Activated T-cell treated with anti-CD3 and anti-CD28 coated beads, Interleukin-2, amount 50 U/mL, for 24 hours (primary cell): ENCODE measurements around the gene OXNAD1.

ENCODE experiments used
- DNase-seq: peaks from one replicate; pipeline ENCODE4 v3.0.0-alpha.2; 2020
- H3K27ac Mint-ChIP-seq: 2 replicates; pipeline ENCODE4 v1.8.0; 2020; ENCODE audit warnings: mild to moderate bottlenecking, mixed read lengths
- H3K27me3 Mint-ChIP-seq: 2 replicates; pipeline ENCODE4 v1.8.0; 2020; ENCODE audit warnings: mixed read lengths
- H3K36me3 Mint-ChIP-seq: 2 replicates; pipeline ENCODE4 v1.8.0; 2020; ENCODE audit warnings: low read depth, mixed read lengths
- H3K4me1 Mint-ChIP-seq: 2 replicates; pipeline ENCODE4 v1.8.0; 2020; ENCODE audit warnings: low read depth, mixed read lengths
- H3K4me3 Mint-ChIP-seq: 2 replicates; pipeline ENCODE4 v1.8.0; 2020; ENCODE audit warnings: mild to moderate bottlenecking, moderate library complexity, mixed read lengths
- H3K9me3 Mint-ChIP-seq: 2 replicates; pipeline ENCODE4 v1.8.0; 2020; ENCODE audit warnings: mixed read lengths

The OXNAD1 gene

DNA sequence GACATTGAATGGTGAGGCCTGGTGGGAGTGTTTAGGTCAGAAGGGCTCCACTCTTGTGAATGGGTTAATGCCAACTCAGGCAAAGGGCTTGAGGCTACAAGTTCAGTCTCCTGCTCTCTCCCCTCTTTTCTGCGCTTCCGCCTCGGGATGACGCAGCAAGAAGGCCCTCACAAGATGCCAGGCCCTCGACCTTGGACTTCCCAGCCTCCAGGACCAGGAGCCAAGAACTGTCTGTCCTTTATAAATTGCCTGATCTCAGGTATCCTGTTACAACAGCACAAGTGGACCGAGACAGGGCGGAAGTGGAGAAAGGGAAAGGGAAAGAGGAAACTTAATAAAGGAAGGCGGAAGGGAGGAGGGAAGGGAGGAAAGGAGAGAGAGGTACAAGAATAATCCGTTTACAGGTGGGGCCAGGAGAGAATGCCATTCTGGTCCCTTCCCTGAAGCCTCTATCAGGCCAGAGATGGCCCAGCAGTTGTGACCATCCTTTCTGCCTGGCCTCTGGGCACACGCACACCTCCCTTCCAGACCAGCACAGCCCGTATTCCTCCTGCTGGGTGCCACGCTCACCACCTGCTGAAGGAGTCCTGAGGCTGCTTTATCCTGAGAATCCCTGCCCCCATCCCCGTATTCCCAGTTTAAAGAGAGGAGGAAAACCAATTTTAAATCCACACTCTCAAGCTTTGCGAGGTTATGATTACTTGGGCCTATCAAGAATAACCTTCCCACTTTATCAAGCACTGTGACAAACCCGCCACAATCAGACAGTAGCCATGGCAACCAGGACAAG, 64.2 kb downstream of the OXNAD1 start:
- Mint-ChIP-seq H3K4me1 (peaks cover 29% of the 10 kb centered on the region), H3K36me3 (peaks cover 97% of the 10 kb centered on the region), H3K27ac (peak overlapping the region; percentile 86), H3K4me3 (no peak overlapping the region), H3K27me3 (no peaks in the 10 kb centered on the region), H3K9me3 (peaks cover 15% of the 10 kb centered on the region)
- DNase-seq = no peak

DNA sequence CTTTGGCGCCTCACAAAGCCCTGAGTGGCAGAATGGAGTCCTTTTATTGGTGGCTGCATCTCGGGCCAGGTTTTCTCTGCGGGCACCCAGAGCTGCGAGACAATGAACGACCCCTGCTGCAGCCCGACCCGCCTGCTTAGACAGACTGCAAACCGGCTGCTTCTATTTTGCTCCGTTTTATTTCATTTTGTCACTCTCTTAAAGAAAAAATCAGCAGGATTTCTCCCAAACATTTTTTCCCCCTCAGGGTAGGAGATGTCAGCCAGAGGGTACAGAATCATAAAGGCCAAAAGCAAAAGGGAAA, 64.8 kb downstream of the OXNAD1 start:
- Mint-ChIP-seq H3K4me1 (peaks cover 33% of the 10 kb centered on the region), H3K9me3 (peaks cover 15% of the 10 kb centered on the region), H3K4me3 (no peak overlapping the region), H3K27me3 (no peaks in the 10 kb centered on the region), H3K36me3 (peaks cover 98% of the 10 kb centered on the region), H3K27ac (peak overlapping the region; percentile 86)
- no peak for DNase-seq

DNA sequence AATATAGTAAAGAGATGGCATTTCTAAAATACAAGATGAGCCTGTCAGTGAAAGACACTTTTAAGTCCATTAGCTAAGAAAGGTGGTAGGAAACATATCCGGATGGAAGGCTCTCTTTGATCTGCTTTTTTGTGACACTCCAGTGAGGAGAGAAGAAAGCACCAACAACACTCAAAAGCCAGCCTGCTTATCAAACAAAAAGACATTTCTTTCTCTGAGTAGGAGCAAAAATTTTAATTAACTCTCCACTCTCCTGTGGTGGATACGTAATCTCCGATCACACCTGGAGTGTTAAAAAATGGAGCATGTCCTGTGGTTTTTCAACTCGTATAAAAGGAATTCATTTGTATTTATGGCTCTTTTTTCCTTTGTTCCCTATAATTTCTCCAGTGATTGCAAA, 65.3 kb downstream of the OXNAD1 start:
- peaks cover 35% of the 10 kb centered on the region for H3K4me1 Mint-ChIP-seq
- DNase-seq = no peak
- H3K27ac Mint-ChIP-seq = no peak overlapping the region
- peaks cover 15% of the 10 kb centered on the region for H3K9me3 Mint-ChIP-seq
- no peaks in the 10 kb centered on the region for H3K27me3 Mint-ChIP-seq
- H3K36me3 Mint-ChIP-seq = peaks cover 98% of the 10 kb centered on the region
- H3K4me3 Mint-ChIP-seq = no peak overlapping the region

DNA sequence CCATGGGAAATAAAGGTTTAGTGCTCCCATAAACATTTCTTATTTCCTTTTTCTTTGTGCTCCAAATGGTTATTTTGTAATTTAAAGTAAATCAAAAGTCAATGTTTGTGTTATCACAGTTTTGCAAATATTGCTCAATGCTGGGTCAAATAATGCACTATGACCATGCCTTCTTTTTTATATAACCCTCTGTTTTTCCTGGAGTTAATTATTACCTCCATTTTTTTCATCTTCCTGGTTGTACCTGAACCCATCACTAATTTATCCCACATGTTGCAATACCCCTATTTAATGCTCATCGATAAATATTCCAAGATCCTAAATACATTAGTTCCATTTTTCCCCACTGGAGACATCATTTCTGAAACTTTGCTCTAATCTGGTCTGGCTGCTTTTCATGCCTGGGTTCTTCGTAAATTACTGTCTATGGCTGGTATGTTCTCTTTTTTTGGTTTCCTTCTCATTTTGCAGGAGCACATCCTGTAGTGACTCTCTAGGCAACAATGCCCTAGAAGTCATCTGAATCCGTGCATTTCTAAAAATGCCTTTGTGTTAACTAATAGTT, 66.4 kb downstream of the OXNAD1 start:
- H3K36me3 Mint-ChIP-seq = peaks cover 98% of the 10 kb centered on the region
- peaks cover 15% of the 10 kb centered on the region for H3K9me3 Mint-ChIP-seq
- peaks cover 37% of the 10 kb centered on the region for H3K4me1 Mint-ChIP-seq
- no peak overlapping the region for H3K4me3 Mint-ChIP-seq
- no peaks in the 10 kb centered on the region for H3K27me3 Mint-ChIP-seq
- peak overlapping the region; percentile 2 for H3K27ac Mint-ChIP-seq
- no peak for DNase-seq

DNA sequence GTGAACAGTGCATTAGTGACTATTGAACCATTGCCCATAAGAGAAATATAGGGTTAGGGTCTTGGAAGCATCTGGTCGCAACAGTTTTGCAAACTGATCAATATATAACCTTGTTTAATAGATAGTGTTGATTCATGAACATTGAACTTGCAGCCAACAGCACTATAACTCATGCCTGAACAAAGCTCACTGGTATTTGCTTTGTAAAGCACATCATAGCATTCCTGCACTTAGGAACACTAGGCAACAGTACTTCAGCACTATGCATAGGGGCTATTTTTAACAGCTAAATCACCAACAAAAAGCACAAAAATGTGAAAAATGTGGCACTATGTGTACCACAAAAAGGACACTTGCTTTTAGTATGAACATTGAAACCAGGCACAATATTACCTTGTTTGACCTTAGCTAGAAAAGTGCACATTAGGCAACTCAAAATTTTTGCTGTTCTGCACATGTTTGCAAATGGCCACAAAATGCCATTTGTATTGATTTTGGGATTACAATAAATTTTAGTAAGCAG, 68.0 kb downstream of the OXNAD1 start:
- H3K4me3 Mint-ChIP-seq = no peak overlapping the region
- peaks cover 94% of the 10 kb centered on the region for H3K36me3 Mint-ChIP-seq
- no peak overlapping the region for H3K27ac Mint-ChIP-seq
- H3K4me1 Mint-ChIP-seq = peaks cover 37% of the 10 kb centered on the region
- H3K27me3 Mint-ChIP-seq = no peaks in the 10 kb centered on the region
- peaks cover 15% of the 10 kb centered on the region for H3K9me3 Mint-ChIP-seq
- no peak for DNase-seq

DNA sequence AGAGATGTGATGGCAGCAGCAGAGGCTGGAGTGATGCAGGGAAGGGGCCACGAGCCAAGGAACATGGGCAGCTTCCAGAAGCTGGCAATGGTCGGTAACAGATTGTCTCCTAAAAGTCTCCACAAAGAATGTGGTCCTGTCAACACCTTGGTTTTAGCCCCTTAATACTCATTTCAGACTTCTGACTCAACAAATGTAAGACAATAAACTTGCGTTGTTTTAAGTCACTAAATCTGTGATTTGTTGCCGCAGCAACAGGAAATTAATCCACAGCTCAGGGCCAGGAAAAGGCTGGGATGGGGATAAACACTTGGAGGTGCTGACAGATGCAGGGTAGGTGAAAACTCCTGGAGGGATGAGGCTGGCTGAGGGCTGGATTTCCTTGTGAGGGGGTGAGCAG, 69.9 kb downstream of the OXNAD1 start:
- peaks cover 88% of the 10 kb centered on the region for H3K36me3 Mint-ChIP-seq
- H3K27me3 Mint-ChIP-seq = no peaks in the 10 kb centered on the region
- no peak overlapping the region for H3K4me3 Mint-ChIP-seq
- peaks cover 57% of the 10 kb centered on the region for H3K4me1 Mint-ChIP-seq
- no peak for DNase-seq
- peak overlapping the region; percentile 79 for H3K27ac Mint-ChIP-seq
- H3K9me3 Mint-ChIP-seq = peaks cover 15% of the 10 kb centered on the region

DNA sequence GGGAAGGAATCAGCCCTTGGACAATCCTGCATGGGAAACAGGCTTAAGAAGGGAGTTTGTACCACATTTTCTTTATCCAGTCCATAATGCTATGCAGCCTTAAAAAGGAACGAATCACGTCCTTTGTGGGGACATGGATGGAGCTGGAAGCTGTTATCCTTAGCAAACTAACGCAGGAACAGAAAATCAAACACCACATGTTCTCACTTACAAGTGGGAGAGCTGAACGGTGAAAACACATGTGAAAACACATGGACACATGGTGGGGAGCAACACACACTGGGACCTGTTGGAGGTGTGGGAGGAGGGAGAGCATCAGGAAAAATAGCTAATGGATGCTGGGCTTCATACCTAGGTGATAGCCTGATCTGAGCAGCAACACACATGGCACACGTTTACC, 70.3 kb downstream of the OXNAD1 start:
- Mint-ChIP-seq H3K4me3 (no peak overlapping the region), H3K4me1 (peaks cover 61% of the 10 kb centered on the region), H3K9me3 (peaks cover 15% of the 10 kb centered on the region), H3K27me3 (no peaks in the 10 kb centered on the region), H3K27ac (peak overlapping the region; percentile 79), H3K36me3 (peaks cover 88% of the 10 kb centered on the region)
- no peak for DNase-seq

DNA sequence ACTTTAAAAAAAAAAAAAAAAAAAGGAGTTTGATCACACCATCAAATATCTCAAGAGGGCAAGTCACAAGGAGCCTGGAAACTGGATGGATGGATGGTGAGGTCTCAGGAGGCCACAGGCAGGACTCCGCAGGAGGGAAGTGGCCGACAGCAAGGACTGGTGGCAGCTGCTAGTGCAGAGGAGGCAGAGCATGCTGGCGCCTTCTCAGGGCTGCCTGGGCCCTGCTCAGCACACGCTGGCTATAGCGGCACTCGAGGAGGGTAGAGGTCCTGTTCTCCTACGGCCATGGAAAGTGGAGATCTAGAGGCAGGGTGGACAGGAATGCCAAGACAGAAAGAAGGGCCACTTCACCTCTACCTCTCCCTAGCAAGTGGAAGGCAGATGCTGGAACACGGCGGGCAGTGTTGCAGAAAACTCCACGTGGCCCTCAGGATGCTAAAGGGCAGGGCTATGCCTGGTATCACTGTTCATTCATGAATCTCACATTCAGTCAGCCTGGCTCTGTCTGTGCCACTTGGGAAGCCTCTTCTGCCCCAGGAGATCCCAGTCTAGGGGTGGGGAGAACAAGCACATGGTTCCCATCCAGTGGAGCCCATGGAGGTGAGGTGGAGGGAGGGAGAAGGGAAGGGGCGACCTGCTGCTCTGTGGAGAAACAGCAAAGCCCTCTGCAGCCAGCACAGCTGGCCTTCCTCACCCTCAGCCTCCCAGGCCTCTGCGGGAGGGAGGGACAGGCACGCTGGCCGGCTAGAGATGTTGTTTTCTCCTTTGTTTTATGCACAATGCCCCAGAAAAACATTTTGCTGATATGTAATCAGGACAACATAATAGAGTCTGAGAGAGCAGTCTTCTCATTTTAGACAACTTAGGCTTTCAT, 71.0 kb downstream of the OXNAD1 start:
- H3K4me3 Mint-ChIP-seq = no peak overlapping the region
- H3K27me3 Mint-ChIP-seq = no peaks in the 10 kb centered on the region
- no peak for DNase-seq
- H3K36me3 Mint-ChIP-seq = peaks cover 88% of the 10 kb centered on the region
- peaks cover 15% of the 10 kb centered on the region for H3K9me3 Mint-ChIP-seq
- H3K27ac Mint-ChIP-seq = peak overlapping the region; percentile 79
- H3K4me1 Mint-ChIP-seq = peaks cover 65% of the 10 kb centered on the region

DNA sequence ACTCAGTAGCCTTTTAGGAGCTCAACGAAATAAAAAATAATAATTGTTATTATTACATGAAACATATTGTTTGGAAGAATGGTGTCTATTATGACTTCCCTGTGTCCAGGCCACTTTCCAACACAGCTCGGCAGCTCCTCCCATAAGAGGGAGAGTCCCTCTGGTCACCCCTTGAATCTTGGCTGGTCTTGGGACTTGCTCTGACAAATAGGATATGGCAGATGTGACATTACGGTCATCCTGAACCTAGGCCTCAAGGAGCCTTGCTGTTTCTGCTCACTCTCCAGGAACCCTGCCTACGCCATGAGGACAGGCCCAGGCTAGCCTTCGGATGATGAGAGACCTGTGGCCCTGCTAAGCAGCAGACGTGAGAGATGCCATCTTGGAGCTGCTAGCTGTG, 71.8 kb downstream of the OXNAD1 start:
- H3K27ac Mint-ChIP-seq = peak overlapping the region; percentile 46
- no peak overlapping the region for H3K4me3 Mint-ChIP-seq
- no peak for DNase-seq
- H3K4me1 Mint-ChIP-seq = peaks cover 68% of the 10 kb centered on the region
- H3K27me3 Mint-ChIP-seq = no peaks in the 10 kb centered on the region
- peaks cover 9% of the 10 kb centered on the region for H3K9me3 Mint-ChIP-seq
- H3K36me3 Mint-ChIP-seq = peaks cover 83% of the 10 kb centered on the region

DNA sequence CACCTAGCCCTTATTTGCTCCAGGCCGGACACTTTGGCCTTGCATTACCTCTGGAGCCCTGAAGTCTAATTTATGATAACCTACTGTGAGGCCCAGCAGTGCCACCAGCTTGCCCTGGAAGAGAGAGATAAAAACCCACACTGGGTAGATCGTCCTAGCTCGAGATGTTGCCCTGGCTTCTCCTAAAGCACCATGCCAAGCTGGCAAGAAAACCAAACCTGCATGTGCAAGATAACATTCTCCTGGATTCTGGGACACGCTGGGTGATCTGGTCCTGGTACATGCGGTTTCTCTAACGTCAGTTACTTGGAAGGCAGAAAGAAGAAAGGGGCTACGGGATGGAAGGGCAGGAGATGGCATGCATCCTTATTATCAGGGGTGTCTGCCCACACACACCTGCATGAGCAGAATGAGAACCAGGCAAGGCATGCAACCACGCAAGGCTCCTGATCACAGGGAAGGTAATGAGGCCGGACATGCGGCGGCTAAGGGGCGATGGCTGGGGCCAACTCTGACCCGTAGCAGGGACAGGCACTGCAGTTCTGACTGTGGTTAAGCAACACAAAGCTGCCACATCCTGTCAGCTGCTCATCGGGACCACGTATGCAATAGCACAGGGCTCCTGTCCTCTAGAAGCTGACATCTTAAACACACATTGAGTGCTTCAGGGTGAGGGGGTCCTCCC, 73.0 kb downstream of the OXNAD1 start:
- H3K27me3 Mint-ChIP-seq = no peaks in the 10 kb centered on the region
- peaks cover 79% of the 10 kb centered on the region for H3K36me3 Mint-ChIP-seq
- peak overlapping the region; percentile 88 for H3K27ac Mint-ChIP-seq
- DNase-seq = peak; percentile 50
- H3K4me1 Mint-ChIP-seq = peaks cover 71% of the 10 kb centered on the region
- H3K9me3 Mint-ChIP-seq = no peaks in the 10 kb centered on the region
- peak overlapping the region; percentile 23 for H3K4me3 Mint-ChIP-seq

DNA sequence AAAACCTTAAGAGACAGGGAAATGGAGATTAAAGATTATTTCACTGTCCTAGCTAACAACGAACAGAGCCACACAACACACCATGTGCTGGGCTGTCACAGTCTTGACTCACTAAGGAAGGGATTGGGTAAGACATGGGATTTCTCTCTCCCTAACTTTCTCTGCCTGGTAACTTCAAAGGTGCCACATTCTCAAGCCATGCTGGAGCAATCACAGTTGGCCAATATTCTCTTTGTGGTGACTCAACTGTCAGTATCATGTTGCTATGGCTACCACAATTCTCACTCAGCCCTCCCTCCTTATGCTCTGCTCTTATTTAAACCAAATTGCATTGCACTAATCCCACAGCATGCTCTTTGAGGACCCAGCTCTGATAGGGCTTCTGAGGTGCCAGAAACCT, 74.0 kb downstream of the OXNAD1 start:
- H3K4me1 Mint-ChIP-seq = peaks cover 77% of the 10 kb centered on the region
- no peak for DNase-seq
- H3K9me3 Mint-ChIP-seq = no peaks in the 10 kb centered on the region
- peaks cover 80% of the 10 kb centered on the region for H3K36me3 Mint-ChIP-seq
- H3K27ac Mint-ChIP-seq = peak overlapping the region; percentile 88
- H3K4me3 Mint-ChIP-seq = no peak overlapping the region
- no peaks in the 10 kb centered on the region for H3K27me3 Mint-ChIP-seq

DNA sequence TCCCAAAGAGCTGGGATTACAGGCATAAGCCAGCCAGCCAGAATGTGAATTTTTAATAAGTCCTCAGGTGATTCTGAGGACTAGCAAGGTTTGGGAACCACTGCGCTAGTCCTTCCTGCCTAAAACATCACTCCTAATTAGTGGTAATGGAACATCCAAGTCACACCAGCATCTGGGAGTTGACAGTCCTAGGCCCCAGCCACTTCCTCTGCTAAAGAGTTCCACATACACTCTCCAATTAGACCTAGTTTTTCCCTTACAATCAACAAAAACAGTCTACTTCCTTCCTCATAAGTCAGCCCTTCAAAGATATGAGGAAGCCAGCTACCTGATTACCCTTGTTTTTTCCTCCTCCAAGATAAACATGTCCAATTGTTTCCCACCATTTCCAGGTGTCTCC, 78.1 kb downstream of the OXNAD1 start:
- H3K36me3 Mint-ChIP-seq = peaks cover 85% of the 10 kb centered on the region
- H3K9me3 Mint-ChIP-seq = no peaks in the 10 kb centered on the region
- DNase-seq = no peak
- H3K27me3 Mint-ChIP-seq = no peaks in the 10 kb centered on the region
- H3K27ac Mint-ChIP-seq = peak overlapping the region; percentile 63
- H3K4me3 Mint-ChIP-seq = no peak overlapping the region
- H3K4me1 Mint-ChIP-seq = peaks cover 74% of the 10 kb centered on the region

DNA sequence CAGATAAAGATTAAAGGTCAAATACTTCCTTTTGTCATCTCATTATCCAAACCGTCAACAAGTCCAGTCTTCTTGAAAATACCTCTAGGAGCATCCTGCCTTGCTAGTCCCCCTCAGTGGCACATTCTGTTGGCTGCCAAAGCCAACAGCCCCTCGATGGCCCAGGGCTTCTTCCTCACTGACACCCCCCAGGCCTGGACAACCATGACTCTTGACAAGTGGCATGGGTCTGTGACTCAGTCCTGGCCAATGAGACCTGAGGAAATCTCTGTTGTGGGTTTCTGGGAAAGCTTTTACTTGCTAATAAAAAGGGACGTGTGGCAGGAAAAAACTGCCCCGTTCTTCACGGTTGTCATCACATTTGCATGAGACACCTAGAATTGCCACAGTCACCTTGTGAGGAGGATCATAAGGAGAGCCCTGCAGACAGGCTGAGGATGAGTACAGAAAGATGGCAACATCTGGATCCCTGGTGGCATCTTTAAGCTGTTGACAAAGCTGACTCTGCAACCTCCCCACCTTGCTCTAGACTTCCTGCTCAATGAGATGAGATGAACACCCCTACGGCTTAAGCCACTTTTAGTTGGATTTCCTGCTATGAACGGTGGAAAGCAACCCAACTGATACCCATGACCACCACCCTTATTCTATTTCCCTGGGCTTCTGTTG, 81.5 kb downstream of the OXNAD1 start:
- Mint-ChIP-seq H3K4me3 (no peak overlapping the region), H3K9me3 (no peaks in the 10 kb centered on the region), H3K4me1 (peaks cover 65% of the 10 kb centered on the region), H3K27ac (peak overlapping the region; percentile 75), H3K27me3 (no peaks in the 10 kb centered on the region), H3K36me3 (peaks cover 93% of the 10 kb centered on the region)
- no peak for DNase-seq

DNA sequence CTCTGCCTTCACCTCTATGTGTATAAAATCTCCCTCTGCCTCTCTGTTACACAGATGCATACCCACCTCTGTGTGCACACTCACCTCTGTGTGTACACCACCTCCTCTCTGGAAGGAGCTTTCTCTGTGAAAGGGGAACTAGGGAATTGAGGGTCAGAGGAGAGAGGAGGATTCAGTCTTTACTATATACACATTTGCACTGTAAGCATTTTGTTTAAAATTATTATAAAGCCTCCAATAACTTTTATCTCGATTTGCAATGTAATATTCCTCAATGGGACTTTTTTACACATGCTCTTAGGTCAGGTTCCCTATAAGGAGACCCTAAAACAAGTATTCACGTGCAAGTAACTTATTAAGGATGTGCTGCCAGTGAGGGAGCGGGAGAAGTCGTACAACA, 82.5 kb downstream of the OXNAD1 start:
- H3K9me3 Mint-ChIP-seq = no peaks in the 10 kb centered on the region
- peaks cover 98% of the 10 kb centered on the region for H3K36me3 Mint-ChIP-seq
- no peaks in the 10 kb centered on the region for H3K27me3 Mint-ChIP-seq
- peak overlapping the region; percentile 75 for H3K27ac Mint-ChIP-seq
- DNase-seq = no peak
- H3K4me1 Mint-ChIP-seq = peaks cover 66% of the 10 kb centered on the region
- no peak overlapping the region for H3K4me3 Mint-ChIP-seq
